Activated CD4-positive, alpha-beta T cell treated with anti-CD3 and anti-CD28 coated beads for 48 hours (primary cell): ENCODE measurements around the gene MTMR2.

Experiments used
- DNase-seq: peaks from one replicate; pipeline ENCODE4 v3.0.0-alpha.2; 2020

Gene MTMR2

GRCh38 chr11:95923728-95924413 is at the start of gene MTMR2:
MTMR2 (minus strand) TSS chr11:95924107; CDS start chr11:95923954, 153 bp downstream.
- DNase-seq, result peak; percentile 65

- no peak for DNase-seq
Measured at GRCh38 chr11:95972060-95972459, 48.2 kb upstream of the MTMR2 start.

- DNase-seq, result no peak
Measured at GRCh38 chr11:95968585-95968984, 44.7 kb upstream of the MTMR2 start.

GRCh38 chr11:95964281-95964680 is 40.4 kb upstream of the MTMR2 start:
- no peak for DNase-seq

DNA sequence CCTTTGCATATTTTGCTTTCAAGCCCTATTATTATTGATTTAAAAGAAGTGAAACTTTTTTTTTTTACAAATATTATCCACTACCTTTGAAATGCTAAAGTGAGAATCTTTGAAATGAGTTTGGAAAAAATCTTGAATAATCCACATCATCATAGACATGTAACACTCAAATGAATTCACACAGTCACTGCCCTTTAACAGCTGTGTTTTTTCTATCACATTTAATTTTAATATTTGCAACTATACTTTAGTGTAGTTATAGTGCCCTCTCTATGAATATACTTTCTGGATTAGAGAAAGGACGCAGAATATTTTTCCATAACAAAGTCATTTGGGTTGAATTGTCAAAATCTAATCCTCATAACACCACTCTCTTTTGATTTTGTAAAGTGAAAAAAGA is 37.9 kb upstream of the MTMR2 start:
- no peak for DNase-seq

GRCh38 chr11:95950905-95951304 is 27.0 kb upstream of the MTMR2 start:
- DNase-seq, result no peak

GRCh38 chr11:95948637-95949036 is 24.7 kb upstream of the MTMR2 start:
- no peak for DNase-seq

GRCh38 chr11:95944623-95945022 is 20.7 kb upstream of the MTMR2 start:
- DNase-seq, result no peak

- DNase-seq, result no peak
Measured at GRCh38 chr11:95943546-95943945, 19.6 kb upstream of the MTMR2 start.

DNA sequence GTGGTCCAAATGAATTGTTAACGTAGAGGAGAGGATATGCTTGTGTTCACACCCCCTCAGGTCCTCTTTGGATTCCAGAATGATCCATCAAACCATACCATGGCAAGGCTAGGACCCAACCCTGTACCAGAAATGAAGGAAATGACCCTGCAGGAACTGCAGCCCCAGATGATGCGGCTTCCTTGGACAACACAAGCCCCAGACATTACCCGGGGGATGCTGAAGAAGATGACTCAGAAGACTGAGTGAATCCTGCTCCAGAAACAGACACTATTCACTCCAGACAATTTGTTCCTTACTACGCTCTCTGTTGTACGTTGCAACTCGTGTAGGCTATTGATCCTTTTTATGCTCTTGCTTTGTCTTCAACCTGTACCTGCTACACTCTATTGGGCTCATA is 15.2 kb upstream of the MTMR2 start:
- DNase-seq, result no peak

- no peak for DNase-seq
Measured at GRCh38 chr11:95937358-95937757, 13.5 kb upstream of the MTMR2 start.

DNA sequence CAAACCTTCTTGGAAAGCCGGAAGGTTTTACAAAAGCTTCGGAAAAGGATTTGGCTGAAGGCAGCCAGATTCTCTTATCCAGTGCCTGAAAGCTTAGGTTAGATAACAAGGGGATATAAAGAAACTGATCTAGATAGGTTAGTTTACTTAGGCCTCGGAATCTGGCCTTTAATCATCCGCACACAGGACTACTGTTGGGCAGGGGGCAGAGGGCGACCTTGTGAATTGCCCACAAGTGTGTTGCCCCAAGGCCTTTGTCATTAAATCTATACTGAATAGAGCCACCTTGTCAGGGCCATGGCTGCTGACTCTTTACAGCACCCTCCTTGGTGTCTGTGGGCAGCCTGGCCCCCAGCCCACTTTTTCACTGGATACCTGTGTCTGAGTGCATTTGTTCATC is 9.7 kb upstream of the MTMR2 start:
- DNase-seq, result no peak

DNA sequence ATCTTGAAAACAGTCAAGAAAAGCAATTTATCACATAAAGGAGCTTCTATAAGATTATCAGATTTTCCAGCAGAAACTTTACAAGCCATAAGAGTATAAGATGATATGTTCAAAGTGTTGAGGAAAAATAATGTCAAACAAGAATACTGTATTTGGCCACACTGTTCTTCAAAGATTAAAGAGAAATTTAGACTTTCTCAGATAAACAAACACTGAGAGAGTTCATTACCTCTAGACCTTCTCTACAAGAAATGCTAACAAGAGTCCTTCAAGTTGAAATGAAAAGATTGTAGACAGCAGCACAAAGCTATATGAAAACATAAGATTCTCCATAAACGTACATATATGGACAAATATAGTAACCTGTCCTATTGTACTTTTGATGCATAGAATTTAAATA is 8.0 kb upstream of the MTMR2 start:
- no peak for DNase-seq

DNA sequence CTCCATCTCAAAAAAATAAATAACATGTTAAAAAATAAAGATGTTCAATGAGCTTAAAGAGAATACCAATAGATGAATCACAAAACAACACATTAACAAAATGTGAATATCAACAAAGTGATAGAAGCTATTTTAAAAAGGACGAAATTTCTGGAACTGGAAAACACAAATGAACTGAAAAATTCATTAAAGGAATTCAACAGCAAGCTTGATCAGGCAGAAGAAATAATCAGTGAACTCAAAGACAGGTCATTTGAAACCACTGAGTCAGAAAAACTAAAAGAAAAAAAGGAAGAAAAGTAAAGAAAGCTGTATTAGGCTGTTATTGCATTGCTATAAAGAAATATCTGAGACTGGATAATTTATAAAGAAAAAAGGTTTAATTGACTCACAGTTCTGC is 7.0 kb upstream of the MTMR2 start:
- no peak for DNase-seq

DNA sequence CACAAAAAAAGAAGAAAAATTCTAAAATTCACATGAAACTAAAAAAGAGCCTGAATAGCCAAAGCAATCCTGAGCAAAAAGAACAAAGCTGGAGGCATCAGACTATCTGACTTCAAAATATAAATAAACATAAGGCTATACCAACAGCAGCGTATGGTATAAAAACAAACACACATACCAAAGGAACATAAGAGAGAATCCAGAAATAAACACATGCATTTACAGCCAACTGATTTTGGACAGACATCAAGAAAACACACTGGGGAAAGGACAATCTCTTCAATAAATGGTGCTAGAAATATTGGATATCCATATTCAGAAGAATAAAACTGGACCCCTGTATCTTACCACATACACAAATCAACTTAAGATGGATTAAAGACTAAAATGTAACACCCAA is 2.8 kb upstream of the MTMR2 start:
- no peak for DNase-seq

DNA sequence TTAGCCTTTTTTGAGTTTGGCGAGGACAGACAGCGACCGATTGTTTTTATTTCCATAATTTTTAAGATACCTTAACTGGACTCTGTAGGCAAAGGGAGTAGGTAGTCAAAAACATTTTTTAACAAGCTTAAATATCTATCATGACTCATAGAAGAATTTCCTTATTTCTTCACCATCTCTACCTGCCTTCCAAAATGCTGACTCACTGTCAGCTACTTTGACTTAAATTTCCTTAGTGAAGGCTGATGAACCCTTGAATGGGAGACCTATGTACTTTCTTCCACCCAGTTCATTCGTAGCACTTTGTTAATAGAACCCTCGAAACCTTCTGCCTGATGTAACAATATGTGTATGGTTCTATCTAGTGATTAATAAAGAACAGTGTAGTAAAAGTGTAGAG is 1.1 kb upstream of the MTMR2 start:
- no peak for DNase-seq

DNA sequence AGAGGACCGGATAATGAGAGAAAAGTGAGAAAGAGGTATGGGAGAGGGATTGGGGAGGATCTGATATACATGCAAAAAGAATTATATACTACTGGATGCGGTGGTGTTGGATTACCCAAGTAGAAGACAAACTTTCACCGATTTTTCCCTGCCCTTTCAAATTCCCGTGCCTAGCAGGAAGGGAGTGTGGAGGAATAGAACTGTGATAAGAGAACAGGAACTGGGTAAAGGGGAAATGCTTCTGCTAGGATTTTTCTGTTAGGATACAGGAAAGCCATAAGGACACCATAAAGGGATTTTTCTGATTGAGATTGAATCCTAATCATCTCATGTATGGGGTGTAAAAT is 480 bp upstream of the MTMR2 start:
- no peak for DNase-seq

GRCh38 chr11:95923439-95923727 is 524 bp downstream of the MTMR2 start:
- no peak for DNase-seq

DNA sequence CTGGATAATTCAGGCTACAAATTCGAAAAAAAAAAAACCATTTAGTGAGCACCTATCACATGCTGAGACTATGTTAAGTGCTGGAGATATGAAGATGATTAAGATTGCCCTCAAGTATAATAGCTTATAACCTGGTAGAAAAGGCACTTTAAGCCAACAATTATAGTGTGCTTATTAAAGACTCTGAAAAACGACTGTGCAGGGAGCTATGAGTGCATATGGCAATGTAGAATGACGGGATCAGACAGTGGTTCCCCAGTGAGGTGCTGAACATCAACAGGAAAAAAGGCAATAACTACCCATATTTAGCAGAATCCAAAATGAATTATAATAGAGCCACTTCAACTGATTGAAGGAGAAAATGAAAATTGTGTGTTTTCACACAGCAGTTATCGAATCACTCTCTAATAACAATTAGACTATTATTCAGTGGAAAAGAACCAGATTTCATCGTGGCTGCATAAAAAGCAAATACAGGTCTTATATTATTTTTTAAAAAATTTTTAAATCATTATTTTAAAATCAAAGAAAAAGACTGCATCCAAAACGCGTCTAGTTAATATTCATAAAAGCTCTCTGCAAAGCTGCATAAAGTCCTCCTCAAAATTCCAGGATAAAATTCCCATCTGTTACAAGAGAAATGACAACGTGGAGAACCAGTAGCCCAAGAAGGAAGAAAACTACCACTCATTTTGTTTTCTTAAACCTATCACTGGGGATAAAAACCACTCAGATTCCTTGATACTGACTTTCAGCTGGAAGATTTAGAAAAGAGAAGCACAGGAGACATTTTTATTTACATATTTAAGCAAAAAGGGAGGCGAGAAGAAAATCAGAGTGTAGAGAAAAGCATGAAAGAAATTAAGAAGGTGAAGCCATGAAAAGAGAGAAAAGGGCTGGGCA is 1.1 kb downstream of the MTMR2 start:
- no peak for DNase-seq

- DNase-seq, result no peak
Measured at GRCh38 chr11:95922099-95922498, 1.8 kb downstream of the MTMR2 start.

GRCh38 chr11:95920460-95921105 is 3.3 kb downstream of the MTMR2 start:
- DNase-seq, result peak; percentile 6

DNA sequence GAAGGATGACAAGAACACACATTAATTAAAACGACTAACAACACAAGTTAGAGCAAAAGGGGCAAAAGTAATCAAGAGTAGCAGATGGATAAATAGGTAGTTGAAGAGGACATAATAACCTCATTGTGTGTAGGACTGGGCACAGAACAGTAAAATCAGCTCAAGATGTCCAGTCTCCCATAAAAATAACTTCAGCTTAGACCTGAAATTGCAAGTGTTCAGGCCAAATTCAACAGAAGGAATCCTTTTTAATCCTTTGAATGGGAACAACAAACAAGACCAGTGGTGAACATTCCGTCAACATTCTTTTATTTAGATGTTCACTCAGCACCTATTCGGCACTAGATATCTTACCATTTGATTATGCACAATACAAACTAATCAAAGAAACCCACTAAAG is 4.4 kb downstream of the MTMR2 start:
- no peak for DNase-seq

DNA sequence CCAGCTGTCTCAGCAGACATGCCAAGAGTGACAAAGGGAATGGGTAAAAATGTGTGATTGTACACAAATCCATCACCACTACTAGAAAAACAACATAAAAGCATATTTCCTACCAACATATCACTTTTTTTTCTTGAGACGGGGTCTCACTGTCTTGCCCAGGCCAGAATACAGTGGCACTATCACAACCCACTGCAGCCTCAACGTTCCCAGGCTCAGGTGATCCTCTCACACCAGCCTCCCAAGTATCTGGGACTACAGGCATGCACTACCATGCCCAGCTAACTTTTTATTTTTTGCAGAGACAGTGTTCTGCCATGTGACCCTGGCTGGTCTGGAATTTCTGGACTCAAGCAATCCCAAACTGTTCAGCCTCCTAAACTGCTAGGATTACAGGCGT is 5.2 kb downstream of the MTMR2 start:
- no peak for DNase-seq

GRCh38 chr11:95918056-95918455 is 5.9 kb downstream of the MTMR2 start:
- DNase-seq, result no peak
